Measurements from ENCODE around the gene EDEM1.

GRCh38 chr3:5195605-5196004, 8.1 kb downstream of the EDEM1 start:
- TF ChIP-seq EZH2 (IDR thresholded peaks at IDR 0.05; ENCODE audit: borderline replicate concordance, insufficient read depth, low read depth, low read length, poor library complexity, severe bottlenecking) (no peak), CTCF (IDR thresholded peaks at IDR 0.05) (no peak)

All from B cell (primary cell).